HUES64 (cell line): ENCODE results near the gene FOXP4.

Source experiments
- H3K27ac ChIP-seq: 2 replicates; pipeline ENCODE4 v1.7.0; 2013; ENCODE audit warnings: low read depth, low read length, inconsistent platforms
- H3K27me3 ChIP-seq: 2 replicates; pipeline ENCODE4 v1.6.1; 2013; ENCODE audit warnings: mild to moderate bottlenecking, low read length; ENCODE audit not compliant: insufficient read depth
- H3K36me3 ChIP-seq: 2 replicates; pipeline ENCODE4 v1.6.1; 2013; ENCODE audit warnings: mild to moderate bottlenecking, low read length; ENCODE audit not compliant: insufficient read depth
- H3K4me1 ChIP-seq: 2 replicates; pipeline ENCODE4 v1.6.1; 2013; ENCODE audit warnings: mild to moderate bottlenecking, low read length, moderate library complexity; ENCODE audit not compliant: insufficient read depth
- H3K4me3 ChIP-seq: 2 replicates; pipeline ENCODE4 v1.5.1; 2013; ENCODE audit warnings: mild to moderate bottlenecking, low read length, moderate library complexity
- H3K9ac ChIP-seq: 2 replicates; pipeline ENCODE4 v1.6.1; 2013; ENCODE audit warnings: mild to moderate bottlenecking, low read depth, low read length
- H3K9me3 ChIP-seq: 2 replicates; pipeline ENCODE4 v1.6.1; 2013; ENCODE audit warnings: low read depth, low read length; ENCODE audit not compliant: insufficient read depth
- WGBS: fragments of 150-250, 120-280 bp; methylation state at CpG from one replicate; pipeline ENCODE4 v1.1.7; 2013; ENCODE audit warnings: missing lambda C conversion rate; 5-methylcytosine and 5-hydroxymethylcytosine counted together

The FOXP4 gene

GRCh38 chr6:41548841-41549642 lies 2.9 kb downstream of the FOXP4 start:
- 27% methylated on average over 11 of the region's 11 CpGs for WGBS
- Histone ChIP-seq H3K27ac (no peak overlapping the region), H3K27me3 (peaks cover 89% of the 10 kb centered on the region), H3K4me3 (peak overlapping the region; percentile 76), H3K9ac (no peak overlapping the region), H3K4me1 (peaks cover 61% of the 10 kb centered on the region), H3K9me3 (no peaks in the 10 kb centered on the region), H3K36me3 (no peaks in the 10 kb centered on the region)

- H3K4me3 ChIP-seq = no peak overlapping the region; the same call in 1 of the 2 replicates
- no peak overlapping the region for H3K27ac ChIP-seq
- H3K4me1 ChIP-seq = peaks cover 60% of the 10 kb centered on the region
- H3K27me3 ChIP-seq = peaks cover 89% of the 10 kb centered on the region
- no peaks in the 10 kb centered on the region for H3K9me3 ChIP-seq
- no peak overlapping the region for H3K9ac ChIP-seq
- H3K36me3 ChIP-seq = no peaks in the 10 kb centered on the region
- WGBS = 65% methylated on average over 2 of the region's 2 CpGs
Observed at GRCh38 chr6:41549673-41550072, 3.5 kb downstream of the FOXP4 start.

GRCh38 chr6:41551086-41551700 lies 5.0 kb downstream of the FOXP4 start:
- peaks cover 90% of the 10 kb centered on the region for H3K27me3 ChIP-seq
- H3K4me1 ChIP-seq = peaks cover 65% of the 10 kb centered on the region
- no peaks in the 10 kb centered on the region for H3K9me3 ChIP-seq

GRCh38 chr6:41551857-41552256 lies 5.7 kb downstream of the FOXP4 start:
- H3K36me3 ChIP-seq = no peaks in the 10 kb centered on the region
- no peaks in the 10 kb centered on the region for H3K9me3 ChIP-seq
- H3K9ac ChIP-seq = no peak overlapping the region
- no peak overlapping the region for H3K27ac ChIP-seq
- no peak overlapping the region for H3K4me3 ChIP-seq
- peaks cover 68% of the 10 kb centered on the region for H3K4me1 ChIP-seq
- 60% methylated on average over 9 of the region's 9 CpGs for WGBS
- peaks cover 96% of the 10 kb centered on the region for H3K27me3 ChIP-seq

More at GRCh38 chr6:41551086-41551700, 5.0 kb downstream of the FOXP4 start:
- H3K36me3 ChIP-seq = no peaks in the 10 kb centered on the region
- no peak overlapping the region for H3K4me3 ChIP-seq
- no peak overlapping the region for H3K27ac ChIP-seq
- no peak overlapping the region for H3K9ac ChIP-seq
- 84% methylated on average over 12 of the region's 12 CpGs for WGBS

GRCh38 chr6:41552723-41553122 lies 6.5 kb downstream of the FOXP4 start:
- Histone ChIP-seq H3K4me3 (no peak overlapping the region), H3K27ac (no peak overlapping the region), H3K9ac (no peak overlapping the region), H3K36me3 (no peaks in the 10 kb centered on the region), H3K4me1 (peaks cover 76% of the 10 kb centered on the region), H3K9me3 (no peaks in the 10 kb centered on the region), H3K27me3 (peaks cover 99% of the 10 kb centered on the region)
- WGBS = 74% methylated on average over 10 of the region's 10 CpGs

- H3K27me3 ChIP-seq = peaks cover 99% of the 10 kb centered on the region
- no peak overlapping the region for H3K27ac ChIP-seq
- no peak overlapping the region for H3K4me3 ChIP-seq
- no peaks in the 10 kb centered on the region for H3K36me3 ChIP-seq
- WGBS = 8% methylated on average over 1 of the region's 1 CpG
- H3K9ac ChIP-seq = no peak overlapping the region
- no peaks in the 10 kb centered on the region for H3K9me3 ChIP-seq
- peaks cover 79% of the 10 kb centered on the region for H3K4me1 ChIP-seq
Observed at GRCh38 chr6:41553405-41553999, 7.3 kb downstream of the FOXP4 start.

- H3K27ac ChIP-seq = no peak overlapping the region
- no peaks in the 10 kb centered on the region for H3K36me3 ChIP-seq
- WGBS = 21% methylated on average over 15 of the region's 15 CpGs
- H3K27me3 ChIP-seq = peaks cover 96% of the 10 kb centered on the region
- peak overlapping the region; percentile 23 for H3K4me3 ChIP-seq
- H3K9ac ChIP-seq = no peak overlapping the region
- H3K4me1 ChIP-seq = peaks cover 65% of the 10 kb centered on the region
- H3K9me3 ChIP-seq = no peaks in the 10 kb centered on the region
Observed at GRCh38 chr6:41555326-41556300, 9.4 kb downstream of the FOXP4 start.

- no peak overlapping the region for H3K27ac ChIP-seq
- no peaks in the 10 kb centered on the region for H3K36me3 ChIP-seq
- H3K9ac ChIP-seq = no peak overlapping the region
- H3K27me3 ChIP-seq = peaks cover 84% of the 10 kb centered on the region
- 97% methylated on average over 2 of the region's 2 CpGs for WGBS
- no peaks in the 10 kb centered on the region for H3K9me3 ChIP-seq
- no peak overlapping the region for H3K4me3 ChIP-seq
- H3K4me1 ChIP-seq = peaks cover 66% of the 10 kb centered on the region
Observed at GRCh38 chr6:41557335-41557734, 11.2 kb downstream of the FOXP4 start.

- H3K27me3 ChIP-seq = peaks cover 75% of the 10 kb centered on the region
- 81% methylated on average over 4 of the region's 4 CpGs for WGBS
- H3K4me1 ChIP-seq = peaks cover 66% of the 10 kb centered on the region
Observed at GRCh38 chr6:41558033-41558807, 12.0 kb downstream of the FOXP4 start.

More at GRCh38 chr6:41558033-41558807, 12.0 kb downstream of the FOXP4 start:
- Histone ChIP-seq H3K4me3 (no peak overlapping the region), H3K36me3 (no peaks in the 10 kb centered on the region), H3K9ac (no peak overlapping the region), H3K27ac (no peak overlapping the region), H3K9me3 (no peaks in the 10 kb centered on the region)
